GM20000 (cell line): ENCODE data around the gene CNOT1.
"Not testable (repeated sequence)": the region's sequence is repeated elsewhere in the genome, so short reads cannot be mapped to it uniquely, and the experiment has no call there.

ENCODE experiments used
- DNase-seq: peaks from one replicate; pipeline ENCODE4 v3.0.0; 2012; ENCODE audit warnings: low spot score
- TF ChIP-seq, protein P1 (sequence below): IDR thresholded peaks from 2 replicates; pipeline ENCODE4 v1.5.1; 2012; ENCODE audit warnings: mild to moderate bottlenecking, control low read depth; ENCODE audit errors: extremely low read depth, missing control alignments

CNOT1 gene

DNA sequence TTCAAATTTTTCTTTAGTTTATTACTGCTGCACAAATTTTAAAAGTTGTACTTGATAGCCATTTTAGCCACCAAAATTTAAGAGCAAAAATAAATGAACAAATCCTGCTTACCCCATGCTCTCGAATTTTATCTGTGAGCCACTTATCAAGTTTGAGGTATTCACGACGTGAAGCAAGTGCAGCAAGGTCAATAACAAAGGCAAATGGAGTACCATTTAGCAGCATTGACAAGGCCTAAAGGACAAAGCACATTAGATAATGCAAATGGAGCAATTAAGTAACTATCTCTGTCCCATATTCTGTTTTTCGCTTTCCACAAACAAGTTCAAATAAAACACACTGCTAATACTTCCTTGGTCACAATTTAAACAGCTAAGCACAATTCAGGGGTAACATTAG lies 54.7 kb downstream of the CNOT1 start:
- DNase-seq: no peak

DNA sequence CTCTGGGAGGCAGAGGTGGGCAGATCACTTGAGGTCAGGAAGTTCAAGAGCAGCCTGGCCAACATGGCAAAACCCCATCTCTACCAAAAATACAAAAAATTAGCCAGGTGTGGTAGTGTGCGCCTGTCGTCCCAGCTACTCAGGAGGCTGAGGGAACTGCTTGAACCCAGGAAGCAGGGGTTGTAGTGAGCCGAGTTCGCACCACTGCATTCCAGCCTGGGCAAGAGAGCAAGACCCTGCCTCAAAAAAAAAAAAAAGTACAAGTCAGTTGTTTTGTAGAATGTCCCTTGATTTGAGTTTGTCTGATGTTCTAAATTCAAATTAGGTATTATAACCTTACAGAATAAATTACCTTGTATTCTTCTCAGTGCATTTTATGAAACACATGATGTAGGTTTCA lies 63.9 kb downstream of the CNOT1 start:
- DNase-seq: not testable (repeated sequence)

More for the DNA sequence above, 54.7 kb downstream of the CNOT1 start:
- TF ChIP-seq, protein P1, sequence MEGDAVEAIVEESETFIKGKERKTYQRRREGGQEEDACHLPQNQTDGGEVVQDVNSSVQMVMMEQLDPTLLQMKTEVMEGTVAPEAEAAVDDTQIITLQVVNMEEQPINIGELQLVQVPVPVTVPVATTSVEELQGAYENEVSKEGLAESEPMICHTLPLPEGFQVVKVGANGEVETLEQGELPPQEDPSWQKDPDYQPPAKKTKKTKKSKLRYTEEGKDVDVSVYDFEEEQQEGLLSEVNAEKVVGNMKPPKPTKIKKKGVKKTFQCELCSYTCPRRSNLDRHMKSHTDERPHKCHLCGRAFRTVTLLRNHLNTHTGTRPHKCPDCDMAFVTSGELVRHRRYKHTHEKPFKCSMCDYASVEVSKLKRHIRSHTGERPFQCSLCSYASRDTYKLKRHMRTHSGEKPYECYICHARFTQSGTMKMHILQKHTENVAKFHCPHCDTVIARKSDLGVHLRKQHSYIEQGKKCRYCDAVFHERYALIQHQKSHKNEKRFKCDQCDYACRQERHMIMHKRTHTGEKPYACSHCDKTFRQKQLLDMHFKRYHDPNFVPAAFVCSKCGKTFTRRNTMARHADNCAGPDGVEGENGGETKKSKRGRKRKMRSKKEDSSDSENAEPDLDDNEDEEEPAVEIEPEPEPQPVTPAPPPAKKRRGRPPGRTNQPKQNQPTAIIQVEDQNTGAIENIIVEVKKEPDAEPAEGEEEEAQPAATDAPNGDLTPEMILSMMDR: no peak

DNA sequence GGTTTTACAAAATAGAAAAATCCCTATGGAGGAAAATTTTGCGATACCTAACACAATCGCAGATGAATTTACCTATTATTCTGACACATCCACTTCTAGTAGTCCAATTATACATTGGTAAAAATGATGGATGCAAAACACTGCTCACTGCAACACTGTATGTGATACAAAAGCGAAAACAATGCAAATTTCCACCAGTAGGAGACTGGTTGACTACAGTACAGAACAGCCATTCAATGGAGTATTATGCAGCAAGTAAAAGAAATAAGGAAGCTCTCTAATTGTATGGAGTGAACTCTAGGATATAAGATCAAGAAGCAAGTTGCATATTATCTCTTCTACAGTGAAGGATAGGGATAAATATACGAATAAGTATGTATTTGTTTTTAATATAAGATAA lies 65.9 kb downstream of the CNOT1 start:
- TF ChIP-seq, protein P1: no peak
- DNase-seq: no peak

DNA sequence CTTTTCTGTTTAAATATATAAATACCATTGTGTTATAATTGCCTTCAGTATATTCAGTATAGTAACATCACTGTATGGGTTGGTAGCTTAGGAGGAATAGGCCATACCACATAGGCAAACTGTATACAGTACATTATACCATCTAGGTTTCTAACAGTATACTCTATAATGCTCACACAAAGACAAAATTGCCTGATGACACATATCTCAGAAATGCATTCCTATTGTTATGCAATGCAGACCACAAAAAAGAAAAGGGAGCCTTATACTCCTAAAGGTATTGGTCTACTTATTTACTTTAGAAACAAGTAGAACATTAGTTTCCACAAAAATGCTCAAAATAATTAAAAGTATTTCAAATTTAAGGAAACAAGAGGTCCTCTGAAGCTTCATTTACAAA lies 66.4 kb downstream of the CNOT1 start:
- no peak for DNase-seq
- TF ChIP-seq, protein P1: no peak

DNA sequence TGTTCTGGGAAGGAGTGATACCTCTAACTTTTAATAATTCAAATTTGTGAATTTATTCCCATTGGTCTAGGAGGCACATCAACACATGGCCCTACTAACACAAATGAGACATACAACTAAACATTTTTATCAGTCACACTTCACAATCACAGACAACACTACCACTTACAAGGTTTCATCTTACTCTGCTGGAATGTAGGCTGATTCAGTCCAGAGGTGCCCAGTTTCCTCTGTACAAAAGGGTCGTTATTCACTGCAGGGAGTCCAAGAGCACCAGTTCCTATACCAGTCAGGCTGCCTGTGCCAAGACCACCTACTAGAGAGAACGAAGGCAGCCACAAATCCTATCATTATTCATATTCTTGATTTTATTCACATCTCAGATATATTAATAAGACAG lies 72.9 kb downstream of the CNOT1 start:
- TF ChIP-seq, protein P1: no peak
- no peak for DNase-seq

DNA sequence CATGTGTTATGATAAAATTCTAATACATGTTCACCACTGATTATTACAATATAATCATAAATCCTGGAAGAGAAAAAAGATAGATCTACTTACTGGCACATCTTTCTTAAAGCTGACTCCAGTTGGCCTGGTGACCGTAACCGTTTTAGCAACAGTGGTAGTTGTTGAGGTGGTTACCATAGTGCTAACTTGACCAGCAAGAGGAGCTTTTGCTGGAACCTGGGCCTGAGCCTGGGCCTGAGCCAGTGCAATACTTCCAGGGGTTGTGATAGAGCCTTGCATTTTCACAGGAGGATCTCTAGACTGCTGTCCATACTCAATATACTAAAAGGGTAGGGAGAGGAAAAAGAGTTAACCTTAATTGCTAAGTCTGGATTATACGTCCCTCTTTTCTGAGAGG lies 78.1 kb downstream of the CNOT1 start:
- TF ChIP-seq, protein P1: no peak
- DNase-seq: no peak

DNA sequence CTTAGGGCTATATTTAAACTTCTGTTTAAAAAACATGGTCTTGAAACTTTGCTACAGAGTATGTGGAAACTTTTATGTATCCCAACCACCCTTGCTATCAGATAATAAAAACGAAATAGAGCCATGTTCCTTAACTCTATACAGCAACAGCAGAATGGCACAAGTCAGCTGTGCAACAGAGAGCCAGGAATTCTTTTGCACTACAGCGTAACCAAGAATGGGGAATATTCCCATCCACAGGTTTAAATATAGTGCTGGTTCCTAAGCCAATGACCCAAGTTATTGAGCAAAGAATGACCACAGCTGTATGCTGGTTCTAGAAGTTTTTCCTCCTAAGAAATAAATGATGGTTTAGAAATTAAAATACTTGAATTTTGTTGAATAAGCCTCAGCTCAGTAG lies 81.2 kb downstream of the CNOT1 start:
- TF ChIP-seq, protein P1: no peak
- DNase-seq: no peak

DNA sequence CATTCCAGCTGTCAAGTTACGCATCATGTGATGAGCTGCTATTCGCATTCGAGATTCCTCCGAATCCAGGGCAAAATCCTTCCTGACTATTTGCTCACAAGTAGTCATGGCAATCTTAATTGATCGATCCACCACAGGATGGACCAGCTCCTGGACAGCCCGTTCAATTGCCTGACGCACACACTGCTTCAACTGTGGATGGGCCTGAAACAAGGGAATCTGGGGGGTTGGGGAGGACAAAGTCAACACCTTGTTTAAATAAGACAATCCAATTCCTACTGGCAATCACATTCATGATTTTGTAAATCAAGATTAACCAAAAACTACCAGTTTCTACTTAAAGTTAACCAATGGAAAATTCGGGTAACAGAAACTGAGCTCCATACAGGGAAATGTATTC lies 85.9 kb downstream of the CNOT1 start:
- TF ChIP-seq, protein P1: no peak
- no peak for DNase-seq
